Measurements from ENCODE around the gene NSUN4. TPM values are rescaled to one million over a fixed set of nuclear protein-coding genes. Genes with fewer than 3 reads are reported as not detected.
A peak's percentile ranks its signal among the peaks of the same experiment; 100 is the strongest.

The NSUN4 gene
- total and polyA plus RNA-seq, 9 of the 15 experiments (the other 6 are each of a cell fraction or from before 2014, with no cell fraction given), result 33.4 to 60.2 (median 46.3) TPM

DNA sequence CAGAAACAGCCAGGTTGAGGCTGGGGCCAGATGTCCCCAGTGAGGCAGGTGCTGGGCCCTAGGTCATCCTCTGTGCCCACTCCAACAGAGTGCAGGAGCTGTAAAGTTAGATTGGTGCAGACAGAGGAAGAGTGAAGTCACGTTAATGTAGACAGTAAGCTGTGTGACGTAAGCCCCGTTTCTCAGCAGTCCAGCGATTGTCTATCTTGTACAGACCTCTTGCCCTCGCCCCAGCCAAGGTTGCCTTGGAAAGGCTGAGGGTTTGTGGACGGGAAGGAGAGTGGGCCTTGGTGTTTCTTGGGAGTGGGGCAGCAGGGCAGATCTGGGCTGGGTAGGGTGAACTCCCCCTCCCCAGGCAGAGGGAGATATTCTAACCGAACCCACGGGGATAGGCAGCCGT, 67.0 kb downstream of the NSUN4 start:
- CTCF ChIA-PET (ENCODE audit: low intra/inter-chr PET ratio), result interaction anchor here (0.6 to 2.4 kb wide), 2 partner anchors 38 to 120 kb away, joined by 3 to 22 read pairs; no protein-coding TSS in a partner anchor
- intact Hi-C loops (cut with micrococcal nuclease), result loop anchor here (5.0 kb wide), 2 partner anchors 70 to 75 kb away; no protein-coding TSS in a partner anchor
- in situ Hi-C loops (cut with MboI), result loop anchor here (5.0 kb wide), 1 partner anchor 130 kb away; a partner anchor contains a TSS
- TF ChIP-seq TAF7 (tag; IDR thresholded peaks at IDR 0.05) (no peak), ASH1L (IDR thresholded peaks at IDR 0.05; ENCODE audit: borderline replicate concordance, low read depth, partially characterized antibody) (no peak), ZNF143 (CRISPR knock-in tag; IDR thresholded peaks at IDR 0.05) (no peak), FIP1L1 (IDR thresholded peaks at IDR 0.05; ENCODE audit: low read depth, low read length, poor library complexity, severe bottlenecking) (no peak), CREM (IDR thresholded peaks at IDR 0.05; ENCODE audit: low read depth) (peak; percentile 66), CHD2 (IDR thresholded peaks at IDR 0.05; ENCODE audit: low read depth, low read length) (no peak), GABPB2 (CRISPR knock-in tag; conservative IDR thresholded peaks at IDR 0.05) (no peak), RCOR1 (IDR thresholded peaks at IDR 0.05; ENCODE audit: borderline replicate concordance in 1 of 2, low read depth in 2 of 2, low read length in 2 of 2) (no peak), SMAD2 (IDR thresholded peaks at IDR 0.05; ENCODE audit: low read depth, low read length) (no peak), TBP (optimal IDR thresholded peaks at IDR 0.05; ENCODE audit: low read depth, low read length) (no peak), HDAC3 (IDR thresholded peaks at IDR 0.05; ENCODE audit: borderline replicate concordance, partially characterized antibody) (no peak)
- TF ChIP-seq, protein P1, sequence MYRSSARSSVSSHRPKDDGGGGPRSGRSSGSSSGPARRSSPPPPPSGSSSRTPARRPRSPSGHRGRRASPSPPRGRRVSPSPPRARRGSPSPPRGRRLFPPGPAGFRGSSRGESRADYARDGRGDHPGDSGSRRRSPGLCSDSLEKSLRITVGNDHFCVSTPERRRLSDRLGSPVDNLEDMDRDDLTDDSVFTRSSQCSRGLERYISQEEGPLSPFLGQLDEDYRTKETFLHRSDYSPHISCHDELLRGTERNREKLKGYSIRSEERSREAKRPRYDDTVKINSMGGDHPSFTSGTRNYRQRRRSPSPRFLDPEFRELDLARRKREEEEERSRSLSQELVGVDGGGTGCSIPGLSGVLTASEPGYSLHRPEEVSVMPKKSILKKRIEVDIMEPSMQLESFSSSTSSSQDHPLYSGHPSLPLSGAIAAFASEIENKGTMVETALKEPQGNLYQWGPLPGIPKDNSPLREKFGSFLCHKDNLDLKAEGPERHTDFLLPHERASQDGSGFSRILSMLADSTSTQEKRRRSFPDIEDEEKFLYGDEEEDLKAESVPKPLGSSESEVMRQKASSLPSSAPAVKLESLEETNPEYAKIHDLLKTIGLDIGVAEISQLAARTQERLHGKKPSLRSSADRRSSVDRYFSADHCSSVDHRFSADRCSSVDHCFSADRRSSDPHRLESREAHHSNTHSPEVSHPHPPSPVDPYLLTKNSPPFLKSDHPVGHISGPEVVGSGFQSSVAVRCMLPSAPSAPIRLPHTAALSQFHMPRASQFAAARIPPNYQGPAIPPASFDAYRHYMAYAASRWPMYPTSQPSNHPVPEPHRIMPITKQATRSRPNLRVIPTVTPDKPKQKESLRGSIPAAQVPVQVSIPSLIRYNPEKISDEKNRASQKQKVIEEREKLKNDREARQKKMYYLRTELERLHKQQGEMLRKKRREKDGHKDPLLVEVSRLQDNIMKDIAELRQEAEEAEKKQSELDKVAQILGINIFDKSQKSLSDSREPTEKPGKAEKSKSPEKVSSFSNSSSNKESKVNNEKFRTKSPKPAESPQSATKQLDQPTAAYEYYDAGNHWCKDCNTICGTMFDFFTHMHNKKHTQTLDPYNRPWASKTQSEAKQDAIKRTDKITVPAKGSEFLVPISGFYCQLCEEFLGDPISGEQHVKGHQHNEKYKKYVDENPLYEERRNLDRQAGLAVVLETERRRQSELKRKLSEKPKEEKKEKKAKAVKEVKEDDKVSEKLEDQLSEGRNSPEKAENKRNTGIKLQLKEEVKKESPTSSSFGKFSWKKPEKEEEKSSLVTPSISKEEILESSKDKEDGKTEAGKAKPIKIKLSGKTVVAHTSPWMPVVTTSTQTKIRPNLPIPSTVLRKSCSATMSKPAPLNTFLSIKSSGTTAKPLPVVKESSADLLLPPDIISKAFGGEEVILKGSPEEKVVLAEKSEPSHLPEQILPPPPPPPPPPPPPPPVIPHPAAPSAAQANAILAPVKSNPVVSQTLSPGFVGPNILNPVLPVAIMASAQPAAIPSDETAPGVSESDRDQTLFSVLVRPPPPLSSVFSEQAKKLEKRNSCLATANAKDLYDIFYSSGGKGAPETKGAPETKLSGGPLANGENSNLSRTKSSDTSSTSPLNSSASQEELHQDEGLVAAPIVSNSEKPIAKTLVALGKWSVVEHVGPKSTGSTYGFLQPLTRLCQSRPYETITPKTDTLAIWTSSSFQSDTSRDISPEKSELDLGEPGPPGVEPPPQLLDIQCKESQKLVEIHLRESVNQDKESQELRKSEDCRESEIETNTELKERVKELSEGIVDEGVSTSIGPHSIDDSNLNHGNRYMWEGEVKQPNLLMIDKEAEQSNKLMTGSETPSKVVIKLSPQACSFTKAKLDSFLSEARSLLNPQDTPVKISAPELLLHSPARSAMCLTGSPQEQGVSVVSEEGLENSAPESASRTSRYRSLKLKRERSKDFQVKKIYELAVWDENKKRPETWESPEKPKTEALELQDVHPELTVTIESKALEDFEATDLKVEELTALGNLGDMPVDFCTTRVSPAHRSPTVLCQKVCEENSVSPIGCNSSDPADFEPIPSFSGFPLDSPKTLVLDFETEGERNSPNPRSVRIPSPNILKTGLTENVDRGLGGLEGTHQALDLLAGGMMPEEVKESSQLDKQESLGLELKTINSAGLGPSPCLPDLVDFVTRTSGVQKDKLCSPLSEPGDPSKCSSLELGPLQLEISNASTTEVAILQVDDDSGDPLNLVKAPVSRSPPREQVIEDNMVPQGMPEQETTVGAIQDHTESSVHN (IDR thresholded peaks at IDR 0.05; ENCODE audit: borderline replicate concordance in 1 of 2, low read depth in 1 of 2), result no peak
- TF ChIP-seq, protein P2, sequence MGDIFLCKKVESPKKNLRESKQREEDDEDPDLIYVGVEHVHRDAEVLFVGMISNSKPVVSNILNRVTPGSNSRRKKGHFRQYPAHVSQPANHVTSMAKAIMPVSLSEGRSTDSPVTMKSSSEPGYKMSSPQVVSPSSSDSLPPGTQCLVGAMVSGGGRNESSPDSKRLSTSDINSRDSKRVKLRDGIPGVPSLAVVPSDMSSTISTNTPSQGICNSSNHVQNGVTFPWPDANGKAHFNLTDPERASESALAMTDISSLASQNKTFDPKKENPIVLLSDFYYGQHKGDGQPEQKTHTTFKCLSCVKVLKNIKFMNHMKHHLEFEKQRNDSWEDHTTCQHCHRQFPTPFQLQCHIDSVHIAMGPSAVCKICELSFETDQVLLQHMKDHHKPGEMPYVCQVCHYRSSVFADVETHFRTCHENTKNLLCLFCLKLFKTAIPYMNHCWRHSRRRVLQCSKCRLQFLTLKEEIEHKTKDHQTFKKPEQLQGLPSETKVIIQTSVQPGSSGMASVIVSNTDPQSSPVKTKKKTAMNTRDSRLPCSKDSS (IDR thresholded peaks at IDR 0.05; ENCODE audit: low read depth, partially characterized antibody), result no peak

More for the DNA sequence above, 67.0 kb downstream of the NSUN4 start:
- H3K9me1 ChIP-seq (ENCODE audit: control insufficient read depth, insufficient read depth, low read length), result peaks cover 5% of the 10 kb centered on the region
- peaks cover 20 to 50% of the 10 kb centered on the region in 2 experiments; a peak in 4 of 5 replicates for H3K4me1 ChIP-seq (replicated peaks in 1 of 2; ENCODE audit: control insufficient read depth in 2 of 2, insufficient read depth in 2 of 2, low read length in 2 of 2)
- no peaks in the 10 kb centered on the region for H3K9me3 ChIP-seq (replicated peaks; ENCODE audit: control insufficient read depth, insufficient read depth, low read depth, low read length)
- H3K9ac ChIP-seq (ENCODE audit: insufficient read depth in 1 of 2, low read depth in 2 of 2, low read length in 2 of 2), result peak overlapping the region in 1 of 2 experiments; percentile 65; a peak in 1 of 4 replicates
- H3K4me3 ChIP-seq, result no peak overlapping the region
- WGBS (ENCODE audit: insufficient coverage, low coverage, missing lambda C conversion rate), result 14% methylated on average over 9 of the region's 9 CpGs
- POLR2A ChIA-PET, result interaction anchor here (0.6 to 1.3 kb wide), 5 partner anchors 9 to 1686 kb away, joined by 3 to 5 read pairs (median 3); no protein-coding TSS in a partner anchor
- no TSS peak for BruUV-seq (replicated peaks)
- ATAC-seq, result peak; percentile 6; the same call in 1 of the 3 replicates
- H4K20me1 ChIP-seq (replicated peaks; ENCODE audit: control insufficient read depth, insufficient read depth, low read length), result no peaks in the 10 kb centered on the region
- DNase-seq (ENCODE audit: extremely low read depth in 1 of 4, low spot score in 3 of 4), result peak in 1 of 4 experiments; percentile 47
- peak overlapping the region; percentile 2; the same call in 1 of the 2 replicates for H3K4me2 ChIP-seq (ENCODE audit: insufficient read depth, low read length)
- no peak overlapping the region for H3K27ac ChIP-seq (ENCODE audit: extremely low read depth, low read depth, low read length)
- FAIRE-seq, result peak; percentile 65
- H3K36me3 ChIP-seq (ENCODE audit: control insufficient read depth, insufficient read depth, low read length), result no peaks in the 10 kb centered on the region
- no peaks in the 10 kb centered on the region for H3K27me3 ChIP-seq (ENCODE audit: control insufficient read depth in 2 of 2, insufficient read depth in 2 of 2, low read length in 2 of 2)
- peak overlapping the region; percentile 36; the same call in 1 of the 2 replicates for H2AFZ ChIP-seq (ENCODE audit: low read depth, low read length)
- no peaks in the 10 kb centered on the region for H3K79me2 ChIP-seq (ENCODE audit: control insufficient read depth, insufficient read depth, low read length)
